ENCODE measurements around the gene COL19A1.
"Not testable (repeated sequence)": the region's sequence is repeated elsewhere in the genome, so short reads cannot be mapped to it uniquely, and the experiment has no call there.

COL19A1 gene

GRCh38 chr6:69866770-69867638 lies 648 bp downstream of the COL19A1 start:
- DNase-seq (ENCODE audit: low spot score) = peak; percentile 51

GRCh38 chr6:69867639-69867976 lies 1.3 kb downstream of the COL19A1 start:
- DNase-seq (ENCODE audit: low spot score) = no peak

GRCh38 chr6:69868252-69868804 lies 2.0 kb downstream of the COL19A1 start:
- no peak for DNase-seq (ENCODE audit: low spot score)

GRCh38 chr6:69868961-69869360 lies 2.6 kb downstream of the COL19A1 start:
- no peak for DNase-seq (ENCODE audit: low spot score)

GRCh38 chr6:69871107-69871506 lies 4.8 kb downstream of the COL19A1 start:
- DNase-seq (ENCODE audit: low spot score) = no peak

- no peak for DNase-seq (ENCODE audit: low spot score)
These were observed 6.9 kb downstream of the COL19A1 start for GRCh38 chr6:69873291-69873690.

GRCh38 chr6:69875715-69876114 lies 9.4 kb downstream of the COL19A1 start:
- no peak for DNase-seq (ENCODE audit: low spot score)

GRCh38 chr6:69878795-69879194 lies 12.4 kb downstream of the COL19A1 start:
- DNase-seq (ENCODE audit: low spot score) = no peak

GRCh38 chr6:69880601-69881000 lies 14.2 kb downstream of the COL19A1 start:
- no peak for DNase-seq (ENCODE audit: low spot score)

- DNase-seq (ENCODE audit: low spot score) = no peak
These were observed 15.2 kb downstream of the COL19A1 start for GRCh38 chr6:69881322-69882151.

GRCh38 chr6:69883551-69883950 lies 17.2 kb downstream of the COL19A1 start:
- DNase-seq (ENCODE audit: low spot score) = no peak

GRCh38 chr6:69884231-69884630 lies 17.9 kb downstream of the COL19A1 start:
- no peak for DNase-seq (ENCODE audit: low spot score)

GRCh38 chr6:69887026-69887425 lies 20.7 kb downstream of the COL19A1 start:
- DNase-seq (ENCODE audit: low spot score) = peak; percentile 7

- no peak for DNase-seq (ENCODE audit: low spot score)
These were observed 21.5 kb downstream of the COL19A1 start for GRCh38 chr6:69887714-69888345.

- no peak for DNase-seq (ENCODE audit: low spot score)
These were observed 22.3 kb downstream of the COL19A1 start for GRCh38 chr6:69888482-69889233.

GRCh38 chr6:69889234-69889974 lies 23.0 kb downstream of the COL19A1 start:
- DNase-seq (ENCODE audit: low spot score) = not testable (repeated sequence)

GRCh38 chr6:69892561-69892960 lies 26.2 kb downstream of the COL19A1 start:
- DNase-seq (ENCODE audit: low spot score) = not testable (repeated sequence)

- DNase-seq (ENCODE audit: low spot score) = not testable (repeated sequence)
These were observed 26.9 kb downstream of the COL19A1 start for GRCh38 chr6:69893266-69893665.

- no peak for DNase-seq (ENCODE audit: low spot score)
These were observed 28.4 kb downstream of the COL19A1 start for GRCh38 chr6:69894578-69895347.

GRCh38 chr6:69895396-69895795 lies 29.0 kb downstream of the COL19A1 start:
- DNase-seq (ENCODE audit: low spot score) = no peak
